ENCODE measurements around the gene TBC1D3H. TPM values are rescaled to one million over a fixed set of nuclear protein-coding genes. Genes with fewer than 3 reads are reported as not detected.
"Not testable (repeated sequence)": the region's sequence is repeated elsewhere in the genome, so short reads cannot be mapped to it uniquely, and the experiment has no call there.

TBC1D3H gene
- polyA plus RNA-seq (ENCODE audit: insufficient read length in 4 of 4) = not detected

GRCh38 chr17:36388385-36389245, at the start of gene TBC1D3H:
Gene TBC1D3H (minus strand): TSS chr17:36388435. CDS start chr17:36386895, 1,540 bp downstream.
- not testable (repeated sequence) for DNase-seq (ENCODE audit: low read depth in 4 of 4, low spot score in 2 of 4)

GRCh38 chr17:36428891-36429290, 40.7 kb upstream of the TBC1D3H start:
- not testable (repeated sequence) for DNase-seq (ENCODE audit: low read depth in 4 of 4, low spot score in 2 of 4)

GRCh38 chr17:36415180-36415941, 27.1 kb upstream of the TBC1D3H start:
- DNase-seq (ENCODE audit: low read depth in 4 of 4, low spot score in 2 of 4) = not testable (repeated sequence)

GRCh38 chr17:36390943-36391645, 2.9 kb upstream of the TBC1D3H start:
- DNase-seq (ENCODE audit: low read depth in 4 of 4, low spot score in 2 of 4) = not testable (repeated sequence)

GRCh38 chr17:36375938-36376337, 12.3 kb downstream of the TBC1D3H start:
- DNase-seq (ENCODE audit: low read depth in 4 of 4, low spot score in 2 of 4) = not testable (repeated sequence)

GRCh38 chr17:36362496-36362895, 25.7 kb downstream of the TBC1D3H start:
- DNase-seq (ENCODE audit: low read depth in 4 of 4, low spot score in 2 of 4) = not testable (repeated sequence)

Other genes starting within 250 kb of the TBC1D3H start
- gene TBC1D3B, start 211.8 kb downstream of the TBC1D3H start, polyA plus RNA-seq (ENCODE audit: insufficient read length in 4 of 4) = 10 to 100 TPM in 2 of 4 donors, 1 to 10 TPM in 2; 4.5 to 22.6 (median 12.3) TPM
- 1 to 10 TPM in 3 of 4 donors, under 1 TPM in 1; 0.36 to 1.5 (median 1.1) TPM for gene CCL3L1, start 191.7 kb downstream of the TBC1D3H start, polyA plus RNA-seq (ENCODE audit: insufficient read length in 4 of 4)
- 1 to 10 TPM in 1 of 4 donors, under 1 TPM in 2, not detected in 1; 0.74 to 3.3 (median 0.87) TPM for gene CCL4L2, start 177.4 kb downstream of the TBC1D3H start, polyA plus RNA-seq (ENCODE audit: insufficient read length in 4 of 4)
- 1 to 10 TPM in 1 of 4 donors, under 1 TPM in 2, not detected in 1; 0.24 to 1.5 (median 0.24) TPM for gene TBC1D3I, start 123.9 kb downstream of the TBC1D3H start, polyA plus RNA-seq (ENCODE audit: insufficient read length in 4 of 4)
- gene TBC1D3G, start 64.6 kb downstream of the TBC1D3H start, polyA plus RNA-seq (ENCODE audit: insufficient read length in 4 of 4) = not detected
- gene ZNHIT3, start 98.2 kb upstream of the TBC1D3H start, polyA plus RNA-seq (ENCODE audit: insufficient read length in 4 of 4) = 10 to 100 TPM; 65.6 to 80.1 (median 69.8) TPM
- gene MYO19, start 146.4 kb upstream of the TBC1D3H start, polyA plus RNA-seq (ENCODE audit: insufficient read length in 4 of 4) = 10 to 100 TPM; 28.7 to 70.9 (median 49.3) TPM
- gene PIGW, start 146.6 kb upstream of the TBC1D3H start, polyA plus RNA-seq (ENCODE audit: insufficient read length in 4 of 4) = 10 to 100 TPM; 11.5 to 12.9 (median 11.9) TPM
- 100 to 1,000 TPM in 1 of 4 donors, 10 to 100 TPM in 3; 65.5 to 106 (median 82.6) TPM for gene GGNBP2, start 156.5 kb upstream of the TBC1D3H start, polyA plus RNA-seq (ENCODE audit: insufficient read length in 4 of 4)
- 10 to 100 TPM; 21.8 to 33.2 (median 25.4) TPM for gene DHRS11, start 203.4 kb upstream of the TBC1D3H start, polyA plus RNA-seq (ENCODE audit: insufficient read length in 4 of 4)
- gene MRM1, start 213.1 kb upstream of the TBC1D3H start, polyA plus RNA-seq (ENCODE audit: insufficient read length in 4 of 4) = 1 to 10 TPM; 3.6 to 5.2 (median 4.8) TPM